NT2/D1 (cell line): ENCODE measurements around the gene FADS2.

ENCODE experiments used
- SUZ12 ChIP-seq: IDR thresholded peaks from 2 replicates; pipeline ENCODE4 v1.6.1; 2011; ENCODE audit not compliant: insufficient read length, insufficient read depth; ENCODE audit errors: extremely low read depth
- YY1 ChIP-seq: IDR thresholded peaks from 2 replicates; pipeline ENCODE4 v1.6.1; 2011; ENCODE audit not compliant: insufficient read length, insufficient read depth

- TF ChIP-seq YY1: no peak
- no peak for TF ChIP-seq SUZ12
These were observed 65.9 kb downstream of the FADS2 start for GRCh38 chr11:61893981-61894380.
